GM13976 (cell line): ENCODE data around the gene OR7G3.

Experiments
- DNase-seq: peaks from one replicate; pipeline ENCODE4 v3.0.0; 2012; ENCODE audit warnings: low spot score
- in situ Hi-C: fragments of 300-500 bp; cut with MboI; formaldehyde crosslinking; loops from one replicate; pipeline ENCODE4 v1.12.0; 2022; ENCODE audit warnings: low sequenced_read_pairs, mixed read lengths, inconsistent platforms; ENCODE audit not compliant: unreplicated experiment
- TF ChIP-seq, protein P1 (sequence below): IDR thresholded peaks from 2 replicates; pipeline ENCODE4 v1.5.1; 2012; ENCODE audit warnings: borderline replicate concordance, mild to moderate bottlenecking; ENCODE audit not compliant: insufficient read depth; ENCODE audit errors: extremely low read depth, missing control alignments, control extremely low read depth

Gene OR7G3

DNA sequence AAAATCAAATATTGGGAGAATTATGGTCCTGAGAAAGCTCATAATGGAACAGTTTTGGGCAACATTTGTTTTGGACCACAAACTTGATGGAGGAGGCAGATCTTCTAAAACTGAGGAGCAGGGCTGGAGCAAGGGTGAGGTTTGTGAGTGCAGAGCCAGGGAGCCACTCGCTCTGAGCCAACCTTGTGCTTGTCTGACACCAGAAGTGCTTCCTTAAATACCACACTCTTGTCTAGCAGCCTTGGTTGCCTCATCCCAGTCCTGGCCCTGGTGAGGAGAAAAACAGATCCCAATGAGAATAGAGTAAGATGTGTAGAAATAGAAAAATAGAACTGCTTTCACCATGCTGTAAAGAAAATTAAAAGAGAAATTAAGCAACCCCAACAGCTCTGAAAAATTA, 20.1 kb upstream of the OR7G3 start:
- DNase-seq, result no peak
- in situ Hi-C loops, result no loop called here
- TF ChIP-seq, protein P1, sequence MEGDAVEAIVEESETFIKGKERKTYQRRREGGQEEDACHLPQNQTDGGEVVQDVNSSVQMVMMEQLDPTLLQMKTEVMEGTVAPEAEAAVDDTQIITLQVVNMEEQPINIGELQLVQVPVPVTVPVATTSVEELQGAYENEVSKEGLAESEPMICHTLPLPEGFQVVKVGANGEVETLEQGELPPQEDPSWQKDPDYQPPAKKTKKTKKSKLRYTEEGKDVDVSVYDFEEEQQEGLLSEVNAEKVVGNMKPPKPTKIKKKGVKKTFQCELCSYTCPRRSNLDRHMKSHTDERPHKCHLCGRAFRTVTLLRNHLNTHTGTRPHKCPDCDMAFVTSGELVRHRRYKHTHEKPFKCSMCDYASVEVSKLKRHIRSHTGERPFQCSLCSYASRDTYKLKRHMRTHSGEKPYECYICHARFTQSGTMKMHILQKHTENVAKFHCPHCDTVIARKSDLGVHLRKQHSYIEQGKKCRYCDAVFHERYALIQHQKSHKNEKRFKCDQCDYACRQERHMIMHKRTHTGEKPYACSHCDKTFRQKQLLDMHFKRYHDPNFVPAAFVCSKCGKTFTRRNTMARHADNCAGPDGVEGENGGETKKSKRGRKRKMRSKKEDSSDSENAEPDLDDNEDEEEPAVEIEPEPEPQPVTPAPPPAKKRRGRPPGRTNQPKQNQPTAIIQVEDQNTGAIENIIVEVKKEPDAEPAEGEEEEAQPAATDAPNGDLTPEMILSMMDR, result no peak

DNA sequence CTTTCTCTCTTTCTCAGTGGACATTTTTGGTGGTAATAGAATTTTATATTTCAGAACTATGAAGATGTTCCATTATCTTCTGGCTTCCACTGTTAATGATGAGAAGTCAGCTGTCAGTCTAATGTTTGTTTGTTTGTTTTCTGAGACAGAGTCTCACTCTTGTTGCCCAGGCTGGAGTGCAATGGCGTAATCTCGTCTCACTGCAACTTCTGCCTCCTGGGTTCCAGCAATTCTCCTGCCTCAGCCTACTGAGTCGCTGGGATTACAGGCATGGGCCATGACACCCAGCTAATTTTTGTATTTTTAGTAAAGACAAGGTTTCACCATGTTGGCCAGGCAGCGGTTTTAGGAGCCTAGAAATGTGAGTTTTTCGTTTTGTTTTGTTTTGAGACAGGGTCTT, 18.2 kb upstream of the OR7G3 start:
- DNase-seq, result no peak
- TF ChIP-seq, protein P1, result no peak
- in situ Hi-C loops, result no loop called here

DNA sequence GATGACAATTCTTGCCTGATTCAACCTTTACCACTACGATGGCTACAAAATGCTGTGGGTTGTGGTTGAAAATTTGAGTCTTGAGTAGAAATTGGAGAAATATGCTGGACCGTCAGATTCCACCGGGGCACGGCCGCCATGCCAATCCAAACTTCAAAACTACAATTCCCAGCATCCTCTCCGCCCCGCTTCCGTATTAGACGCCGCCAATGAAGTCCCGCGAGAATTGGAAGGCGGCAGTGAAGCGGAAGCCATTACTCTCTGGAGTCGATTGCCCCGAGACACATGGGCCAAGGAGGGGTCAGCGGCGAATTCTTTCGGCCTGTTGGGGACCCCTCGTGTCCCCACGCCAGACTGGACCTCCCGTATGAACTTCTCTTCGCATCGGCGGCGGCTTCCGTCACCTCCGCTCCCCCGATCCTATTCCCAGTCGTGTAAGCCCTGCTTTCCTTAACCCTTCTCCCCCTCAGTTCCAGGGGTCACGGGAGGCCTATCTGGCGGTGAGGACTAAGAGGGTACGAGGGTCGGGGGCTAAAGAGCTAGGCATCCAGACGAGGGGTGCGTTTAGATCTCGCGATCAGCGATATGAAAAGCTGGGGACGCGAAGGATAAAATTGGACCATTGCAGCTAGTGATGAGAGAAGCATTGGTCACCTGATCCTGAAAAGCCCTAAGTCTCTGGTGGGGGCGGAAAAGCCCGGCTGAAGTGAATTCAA, 13.6 kb upstream of the OR7G3 start, which contains the start of gene ZNF317:
ZNF317 (plus strand) TSS at position 239 of the 716 bp plus-strand sequence. CDS start 15,620 bp downstream, outside the sequence.
- TF ChIP-seq, protein P1, result no peak
- in situ Hi-C loops, result no loop called here
- DNase-seq, result peak; percentile 88

DNA sequence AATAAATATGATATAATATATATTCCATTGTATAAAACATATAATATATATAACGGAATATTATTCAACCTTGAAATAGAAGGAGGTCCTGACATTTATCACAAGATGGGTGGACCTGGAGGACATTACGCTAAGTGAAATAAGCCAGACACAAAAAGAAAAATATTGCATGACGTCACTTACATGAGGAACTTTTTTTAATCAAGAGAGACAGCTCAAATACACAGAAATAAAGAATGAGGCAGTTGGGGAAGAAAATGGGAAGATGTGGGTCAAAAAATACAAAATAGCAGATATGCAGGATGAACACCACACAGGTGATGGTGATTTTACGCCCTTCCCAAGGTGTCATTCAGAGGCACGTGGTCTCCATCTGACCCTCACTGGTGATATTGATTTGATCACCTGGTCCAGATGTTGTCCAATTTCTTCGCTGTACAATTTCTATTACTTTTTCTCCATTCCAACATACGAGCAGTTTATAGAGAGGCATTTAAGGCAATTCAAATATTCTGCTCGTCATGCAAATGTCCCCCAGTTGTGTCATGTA, 12.9 kb upstream of the OR7G3 start:
- TF ChIP-seq, protein P1, result no peak
- in situ Hi-C loops, result loop anchor here (10.0 kb wide), 1 partner anchor 655 kb away; no protein-coding TSS in a partner anchor
- DNase-seq, result no peak

DNA sequence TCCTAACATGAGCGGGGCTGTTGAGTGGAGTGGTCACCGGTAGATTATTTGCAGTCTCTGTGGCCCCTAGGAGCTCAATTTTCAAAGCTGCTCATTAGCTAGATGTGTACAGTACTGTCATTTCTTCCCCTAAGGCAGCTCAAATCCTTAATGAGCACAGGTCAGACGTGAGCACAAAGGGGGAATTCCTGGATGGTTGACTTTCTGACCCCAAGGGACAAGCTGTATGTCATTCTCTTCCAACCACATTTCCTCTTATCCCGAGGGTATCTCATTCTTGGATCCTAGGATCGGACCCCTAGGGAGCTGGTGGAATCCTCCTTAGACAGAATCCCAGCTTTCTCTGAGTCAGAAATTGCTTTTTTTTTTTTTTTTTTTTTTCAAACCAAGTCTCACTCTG, 5.7 kb upstream of the OR7G3 start:
- in situ Hi-C loops, result loop anchor here (10.0 kb wide), 1 partner anchor 662 kb away; no protein-coding TSS in a partner anchor
- DNase-seq, result no peak
- TF ChIP-seq, protein P1, result no peak

DNA sequence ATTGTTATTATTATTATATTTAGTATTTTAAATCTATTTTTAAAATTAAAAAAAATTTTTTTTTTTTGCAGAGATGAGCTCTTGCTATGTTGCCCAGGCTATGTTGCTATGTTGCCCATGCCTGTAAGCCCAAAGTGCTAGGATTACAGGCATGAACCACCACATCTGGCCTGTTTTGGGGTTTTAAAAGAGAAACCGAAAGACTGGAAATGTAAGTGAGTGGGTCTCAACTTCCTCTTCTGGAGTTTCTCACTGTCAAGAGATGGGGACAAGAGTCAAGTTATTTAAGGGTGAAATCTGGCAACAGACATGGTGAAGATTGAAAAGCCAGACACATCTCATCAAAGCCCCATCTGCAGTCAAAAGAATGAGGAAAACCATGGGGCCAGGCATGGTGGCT, 4.2 kb upstream of the OR7G3 start:
- DNase-seq, result no peak
- in situ Hi-C loops, result loop anchor here (10.0 kb wide), 1 partner anchor 664 kb away; no protein-coding TSS in a partner anchor
- TF ChIP-seq, protein P1, result no peak
